OCI-LY1 (cell line): ENCODE measurements around the gene AP2A1.

ENCODE experiments used
- H2AFZ ChIP-seq: fragments of 200-600 bp; sonication (generic), shearing (Covaris generic); 2 replicates; pipeline ENCODE4 v1.6.0; 2014; ENCODE audit warnings: antibody characterized with exemption, mild to moderate bottlenecking, low read length
- H3F3A ChIP-seq: fragments of 200-600 bp; sonication (generic), shearing (Covaris generic); 2 replicates; pipeline ENCODE4 v1.6.0; 2014; ENCODE audit warnings: mild to moderate bottlenecking, antibody characterized with exemption, low read length, moderate library complexity; ENCODE audit not compliant: insufficient read depth
- H3K27ac ChIP-seq: fragments of 200-600 bp; sonication (generic); 2 replicates; pipeline ENCODE4 v1.5.1; 2014; ENCODE audit warnings: low read length, mixed run types, mild to moderate bottlenecking, low read depth; ENCODE audit not compliant: poor library complexity, severe bottlenecking
- H3K27me3 ChIP-seq: fragments of 200-600 bp; sonication (generic); 2 replicates; pipeline ENCODE4 v1.6.0; 2014; ENCODE audit warnings: antibody characterized with exemption, mild to moderate bottlenecking, low read length, moderate library complexity; ENCODE audit not compliant: insufficient read depth
- H3K36me3 ChIP-seq: fragments of 200-600 bp; sonication (generic); 2 replicates; pipeline ENCODE4 v1.6.1; 2014; ENCODE audit warnings: mild to moderate bottlenecking, antibody characterized with exemption, low read length, moderate library complexity, mixed read lengths; ENCODE audit not compliant: insufficient read depth
- H3K4me1 ChIP-seq: fragments of 200-600 bp; sonication (generic); 2 replicates; pipeline ENCODE4 v1.5.1; 2014; ENCODE audit warnings: mild to moderate bottlenecking, low read length, moderate library complexity; ENCODE audit not compliant: insufficient read depth, severe bottlenecking
- H3K4me2 ChIP-seq: fragments of 200-600 bp; sonication (generic), shearing (Covaris generic); 2 replicates; pipeline ENCODE4 v1.6.1; 2014; ENCODE audit warnings: low read length
- H3K4me3 ChIP-seq: fragments of 200-600 bp; sonication (generic); 2 replicates; pipeline ENCODE4 v1.5.1; 2014; ENCODE audit warnings: low read length, low read depth, mild to moderate bottlenecking, mixed read lengths; ENCODE audit not compliant: poor library complexity, severe bottlenecking
- H3K79me2 ChIP-seq: fragments of 200-600 bp; shearing (Covaris generic); 2 replicates; pipeline ENCODE4 v1.6.1; 2016; ENCODE audit warnings: mixed run types, low read length, mixed read lengths; ENCODE audit not compliant: insufficient read depth
- H3K9ac ChIP-seq: fragments of 200-600 bp; sonication (generic), shearing (Covaris generic); 2 replicates; pipeline ENCODE4 v1.6.1; 2014; ENCODE audit warnings: mild to moderate bottlenecking, low read length, mixed read lengths
- H3K9me2 ChIP-seq: fragments of 200-600 bp; sonication (generic), shearing (Covaris generic); 2 replicates; pipeline ENCODE4 v1.6.1; 2014; ENCODE audit warnings: low read depth, mild to moderate bottlenecking, low read length, mixed read lengths
- H3K9me3 ChIP-seq: fragments of 200-600 bp; shearing (Covaris generic); 2 replicates; pipeline ENCODE4 v1.6.1; 2014; ENCODE audit warnings: low read length, mixed read lengths
- H4K20me1 ChIP-seq: fragments of 200-600 bp; sonication (generic), shearing (Covaris generic); 2 replicates; pipeline ENCODE4 v1.6.0; 2016; ENCODE audit warnings: mild to moderate bottlenecking, low read length; ENCODE audit not compliant: insufficient read depth
- CTCF ChIP-seq: fragments of 200-600 bp; sonication (generic), shearing (Covaris generic); IDR thresholded peaks from 2 replicates; pipeline ENCODE4 v1.5.1; 2017; ENCODE audit warnings: mild to moderate bottlenecking, antibody characterized with exemption, low read length, moderate library complexity, mixed read lengths
- EZH2 ChIP-seq: fragments of 200-600 bp; sonication (generic), shearing (Covaris generic); IDR thresholded peaks from 2 replicates; pipeline ENCODE4 v1.8.0; 2017; ENCODE audit warnings: borderline replicate concordance, mixed run types, mild to moderate bottlenecking, antibody characterized with exemption, low read length, moderate library complexity, mixed read lengths

Gene AP2A1

GRCh38 chr19:49780861-49781260 is 14.1 kb downstream of the AP2A1 start:
- H2AFZ ChIP-seq: no peak overlapping the region
- H3F3A ChIP-seq: no peaks in the 10 kb centered on the region
- no peak for TF ChIP-seq EZH2
- TF ChIP-seq CTCF: no peak
- no peak overlapping the region for H3K4me3 ChIP-seq
- H3K79me2 ChIP-seq: no peaks in the 10 kb centered on the region
- peaks cover 9% of the 10 kb centered on the region for H3K4me1 ChIP-seq
- no peaks in the 10 kb centered on the region for H3K9me3 ChIP-seq
- H3K27me3 ChIP-seq: no peaks in the 10 kb centered on the region
- H3K9ac ChIP-seq: no peak overlapping the region
- H3K27ac ChIP-seq: no peak overlapping the region
- peaks cover 44% of the 10 kb centered on the region for H3K36me3 ChIP-seq
- H3K9me2 ChIP-seq: no peaks in the 10 kb centered on the region
- H3K4me2 ChIP-seq: no peak overlapping the region
- no peaks in the 10 kb centered on the region for H4K20me1 ChIP-seq

GRCh38 chr19:49781394-49781793 is 14.6 kb downstream of the AP2A1 start:
- H3F3A ChIP-seq: no peaks in the 10 kb centered on the region
- no peak for TF ChIP-seq CTCF
- no peak for TF ChIP-seq EZH2
- no peak overlapping the region for H3K4me3 ChIP-seq
- H4K20me1 ChIP-seq: no peaks in the 10 kb centered on the region
- H3K27me3 ChIP-seq: no peaks in the 10 kb centered on the region
- no peaks in the 10 kb centered on the region for H3K9me3 ChIP-seq
- no peaks in the 10 kb centered on the region for H3K9me2 ChIP-seq
- H3K27ac ChIP-seq: no peak overlapping the region
- no peaks in the 10 kb centered on the region for H3K79me2 ChIP-seq
- no peak overlapping the region for H3K9ac ChIP-seq
- peaks cover 9% of the 10 kb centered on the region for H3K4me1 ChIP-seq
- peaks cover 43% of the 10 kb centered on the region for H3K36me3 ChIP-seq
- H3K4me2 ChIP-seq: no peak overlapping the region
- no peak overlapping the region for H2AFZ ChIP-seq

- no peak overlapping the region for H3K4me2 ChIP-seq
- H3K4me1 ChIP-seq: peaks cover 9% of the 10 kb centered on the region
- no peak overlapping the region for H3K27ac ChIP-seq
- H3K9me2 ChIP-seq: no peaks in the 10 kb centered on the region
- no peaks in the 10 kb centered on the region for H3F3A ChIP-seq
- no peak overlapping the region for H3K4me3 ChIP-seq
- no peaks in the 10 kb centered on the region for H4K20me1 ChIP-seq
- peaks cover 40% of the 10 kb centered on the region for H3K36me3 ChIP-seq
- H3K27me3 ChIP-seq: no peaks in the 10 kb centered on the region
- H3K9ac ChIP-seq: no peak overlapping the region
- no peak overlapping the region for H2AFZ ChIP-seq
- TF ChIP-seq EZH2 (no peak), CTCF (no peak)
- H3K9me3 ChIP-seq: no peaks in the 10 kb centered on the region
- no peaks in the 10 kb centered on the region for H3K79me2 ChIP-seq
These were observed 15.7 kb downstream of the AP2A1 start for GRCh38 chr19:49782515-49782914.
